Karpas-422 (cell line): Measurements from ENCODE around the gene TMEM18. TPM values are rescaled to one million over a fixed set of nuclear protein-coding genes. Genes with fewer than 3 reads are reported as not detected.
A peak's percentile ranks its signal among the peaks of the same experiment; 100 is the strongest.

Experiments used
- DNase-seq: peaks from one replicate; pipeline ENCODE4 v3.0.0-alpha.2; 2015
- H2AFZ ChIP-seq: fragments of 200-600 bp; sonication (generic); 2 replicates; pipeline ENCODE4 v1.6.1; 2014; ENCODE audit warnings: antibody characterized with exemption, low read length, mixed read lengths
- H3K27ac ChIP-seq: fragments of 200-600 bp; sonication (generic); 2 replicates; pipeline ENCODE4 v1.5.1; 2014; ENCODE audit warnings: mild to moderate bottlenecking, low read length, moderate library complexity
- H3K27me3 ChIP-seq: fragments of 200-600 bp; sonication (generic); 2 replicates; pipeline ENCODE4 v1.6.1; 2014; ENCODE audit warnings: low read length, mixed read lengths
- H3K36me3 ChIP-seq: fragments of 200-600 bp; sonication (generic); 2 replicates; pipeline ENCODE4 v1.6.1; 2014; ENCODE audit warnings: low read length, mixed read lengths; ENCODE audit not compliant: insufficient read depth
- H3K4me1 ChIP-seq: fragments of 200-600 bp; sonication (generic); 2 replicates; pipeline ENCODE4 v1.6.1; 2014; ENCODE audit warnings: mild to moderate bottlenecking, low read length, mixed read lengths
- H3K4me2 ChIP-seq: fragments of 200-600 bp; sonication (generic); 2 replicates; pipeline ENCODE4 v1.6.1; 2014; ENCODE audit warnings: low read length, low read depth, mild to moderate bottlenecking; ENCODE audit not compliant: poor library complexity, severe bottlenecking
- H3K4me3 ChIP-seq: fragments of 200-600 bp; sonication (generic); 2 replicates; pipeline ENCODE4 v1.5.1; 2014; ENCODE audit warnings: mild to moderate bottlenecking, antibody characterized with exemption, low read length, mixed read lengths
- H3K79me2 ChIP-seq: fragments of 200-600 bp; sonication (generic); 2 replicates; pipeline ENCODE4 v1.6.1; 2014; ENCODE audit warnings: mild to moderate bottlenecking, low read length, mixed read lengths
- H3K9ac ChIP-seq: fragments of 200-600 bp; sonication (generic); 2 replicates; pipeline ENCODE4 v1.6.0; 2014; ENCODE audit warnings: low read length
- H3K9me2 ChIP-seq: fragments of 200-600 bp; sonication (generic), shearing (Covaris generic); replicated peaks from 2 replicates; pipeline ENCODE4 v1.6.0; 2014; ENCODE audit warnings: mild to moderate bottlenecking, low read length, moderate library complexity; ENCODE audit not compliant: insufficient read depth
- H3K9me3 ChIP-seq: fragments of 300-700, 200-600 bp; sonication (generic); 2 replicates; pipeline ENCODE4 v1.6.1; 2014; ENCODE audit warnings: low read length, mixed read lengths
- H4K20me1 ChIP-seq: fragments of 200-600 bp; sonication (generic); 2 replicates; pipeline ENCODE4 v1.6.1; 2014; ENCODE audit warnings: mild to moderate bottlenecking, antibody characterized with exemption, low read length, low read depth; ENCODE audit not compliant: insufficient read depth
- total RNA-seq: library from RNA; depleted of rRNA; stranded (reverse); fragments of >200 nt; shearing (Covaris generic); gene quantifications from 2 replicates; pipeline ENCODE4 v1.2.3, GENCODE V29; 2014; ENCODE audit warnings: low replicate concordance

Gene TMEM18
- total RNA-seq, 1 experiment from 2014 or later, result 48.6 TPM

GRCh38 chr2:667332-667999 is 9.7 kb downstream of the TMEM18 start:
- Histone ChIP-seq H3K4me3 (no peak overlapping the region), H3K4me1 (peaks cover 29% of the 10 kb centered on the region), H3K27me3 (no peaks in the 10 kb centered on the region), H3K36me3 (peaks cover 64% of the 10 kb centered on the region), H3K27ac (peak overlapping the region; percentile 42), H3K4me2 (no peak overlapping the region), H4K20me1 (no peaks in the 10 kb centered on the region), H3K9ac (no peak overlapping the region), H3K79me2 (no peaks in the 10 kb centered on the region; the same call in 1 of the 2 replicates), H3K9me3 (peaks cover 17% of the 10 kb centered on the region), H2AFZ (no peak overlapping the region), H3K9me2 (no peaks in the 10 kb centered on the region)
- DNase-seq, result peak; percentile 74

- no peaks in the 10 kb centered on the region for H3K9me2 ChIP-seq
- H3K36me3 ChIP-seq, result peaks cover 61% of the 10 kb centered on the region
- no peak overlapping the region for H3K9ac ChIP-seq
- no peak overlapping the region for H3K4me3 ChIP-seq
- H4K20me1 ChIP-seq, result no peaks in the 10 kb centered on the region
- no peaks in the 10 kb centered on the region for H3K27me3 ChIP-seq
- no peak overlapping the region for H3K27ac ChIP-seq
- H3K4me2 ChIP-seq, result no peak overlapping the region
- H3K9me3 ChIP-seq, result peaks cover 17% of the 10 kb centered on the region
- H3K79me2 ChIP-seq, result no peaks in the 10 kb centered on the region
- H3K4me1 ChIP-seq, result peaks cover 26% of the 10 kb centered on the region
- H2AFZ ChIP-seq, result no peak overlapping the region
- DNase-seq, result no peak
These were observed 10.8 kb downstream of the TMEM18 start for GRCh38 chr2:666441-666840.

GRCh38 chr2:665340-666073 is 11.7 kb downstream of the TMEM18 start:
- H3K4me1 ChIP-seq, result peaks cover 18% of the 10 kb centered on the region
- H4K20me1 ChIP-seq, result no peaks in the 10 kb centered on the region
- H3K27ac ChIP-seq, result 0 out of 2 replicates have a peak overlapping the region, but pooled peaks have one; percentile 52
- H3K4me2 ChIP-seq, result no peak overlapping the region
- H2AFZ ChIP-seq, result no peak overlapping the region
- peaks cover 17% of the 10 kb centered on the region for H3K9me3 ChIP-seq
- H3K9ac ChIP-seq, result no peak overlapping the region
- no peaks in the 10 kb centered on the region for H3K79me2 ChIP-seq
- no peaks in the 10 kb centered on the region for H3K9me2 ChIP-seq
- DNase-seq, result no peak
- H3K36me3 ChIP-seq, result peaks cover 55% of the 10 kb centered on the region
- H3K4me3 ChIP-seq, result no peak overlapping the region
- H3K27me3 ChIP-seq, result no peaks in the 10 kb centered on the region

GRCh38 chr2:664063-664462 is 13.1 kb downstream of the TMEM18 start:
- Histone ChIP-seq H3K27me3 (no peaks in the 10 kb centered on the region), H3K9me2 (no peaks in the 10 kb centered on the region), H3K9ac (no peak overlapping the region), H3K4me3 (no peak overlapping the region), H3K4me2 (no peak overlapping the region), H4K20me1 (no peaks in the 10 kb centered on the region), H3K27ac (peak overlapping the region; percentile 52), H2AFZ (no peak overlapping the region), H3K36me3 (peaks cover 41% of the 10 kb centered on the region), H3K9me3 (peaks cover 17% of the 10 kb centered on the region), H3K79me2 (no peaks in the 10 kb centered on the region), H3K4me1 (peaks cover 15% of the 10 kb centered on the region)
- DNase-seq, result no peak

- no peak overlapping the region for H2AFZ ChIP-seq
- H3K4me2 ChIP-seq, result no peak overlapping the region
- peak overlapping the region; percentile 29; the same call in 1 of the 2 replicates for H3K9ac ChIP-seq
- H3K9me2 ChIP-seq, result no peaks in the 10 kb centered on the region
- peaks cover 16% of the 10 kb centered on the region for H3K9me3 ChIP-seq
- no peaks in the 10 kb centered on the region for H4K20me1 ChIP-seq
- DNase-seq, result no peak
- peaks cover 15% of the 10 kb centered on the region for H3K4me1 ChIP-seq
- peaks cover 33% of the 10 kb centered on the region for H3K36me3 ChIP-seq
- H3K27ac ChIP-seq, result peak overlapping the region; percentile 37
- no peaks in the 10 kb centered on the region for H3K27me3 ChIP-seq
- H3K79me2 ChIP-seq, result no peaks in the 10 kb centered on the region
- no peak overlapping the region for H3K4me3 ChIP-seq
These were observed 14.0 kb downstream of the TMEM18 start for GRCh38 chr2:663221-663620.

GRCh38 chr2:661360-661635 is 15.9 kb downstream of the TMEM18 start:
- Histone ChIP-seq H3K27ac (no peak overlapping the region), H3K4me1 (peaks cover 20% of the 10 kb centered on the region), H4K20me1 (no peaks in the 10 kb centered on the region), H3K9me2 (no peaks in the 10 kb centered on the region), H3K4me2 (no peak overlapping the region), H3K36me3 (peaks cover 14% of the 10 kb centered on the region), H2AFZ (no peak overlapping the region), H3K79me2 (no peaks in the 10 kb centered on the region), H3K27me3 (no peaks in the 10 kb centered on the region), H3K9ac (no peak overlapping the region), H3K9me3 (peaks cover 5% of the 10 kb centered on the region; the same call in 1 of the 2 replicates), H3K4me3 (no peak overlapping the region)
- DNase-seq, result no peak

- Histone ChIP-seq H3K27ac (no peak overlapping the region), H3K4me3 (no peak overlapping the region), H3K9me3 (peaks cover under 1% of the 10 kb centered on the region; the same call in 1 of the 2 replicates), H3K9me2 (no peaks in the 10 kb centered on the region), H3K4me2 (no peak overlapping the region), H3K36me3 (peaks cover 8% of the 10 kb centered on the region; the same call in 1 of the 2 replicates), H2AFZ (no peak overlapping the region), H3K27me3 (no peaks in the 10 kb centered on the region), H4K20me1 (no peaks in the 10 kb centered on the region), H3K9ac (no peak overlapping the region), H3K79me2 (no peaks in the 10 kb centered on the region), H3K4me1 (peaks cover 24% of the 10 kb centered on the region)
- DNase-seq, result no peak
These were observed 16.4 kb downstream of the TMEM18 start for GRCh38 chr2:660586-661359.

- no peak overlapping the region for H2AFZ ChIP-seq
- peaks cover 30% of the 10 kb centered on the region for H3K4me1 ChIP-seq
- DNase-seq, result no peak
- H3K36me3 ChIP-seq, result peaks cover 5% of the 10 kb centered on the region; the same call in 1 of the 2 replicates
- H3K9me2 ChIP-seq, result no peaks in the 10 kb centered on the region
- H3K4me3 ChIP-seq, result no peak overlapping the region
- H3K27ac ChIP-seq, result no peak overlapping the region
- no peak overlapping the region for H3K9ac ChIP-seq
- no peaks in the 10 kb centered on the region for H4K20me1 ChIP-seq
- no peaks in the 10 kb centered on the region for H3K27me3 ChIP-seq
- H3K9me3 ChIP-seq, result no peaks in the 10 kb centered on the region
- H3K4me2 ChIP-seq, result no peak overlapping the region
- H3K79me2 ChIP-seq, result no peaks in the 10 kb centered on the region
These were observed 17.2 kb downstream of the TMEM18 start for GRCh38 chr2:660029-660428.
